NCI-H1694 treated with DMSO at 0.1 percent for 48 hours (cell line): ENCODE results near the gene YPEL4.
"Not testable (repeated sequence)": the region's sequence is repeated elsewhere in the genome, so short reads cannot be mapped to it uniquely, and the experiment has no call there.

Source experiments
- DNase-seq: peaks from one replicate; lab custom pipeline; 2025; lab: John Stamatoyannopoulos, UW

The YPEL4 gene, protein sequence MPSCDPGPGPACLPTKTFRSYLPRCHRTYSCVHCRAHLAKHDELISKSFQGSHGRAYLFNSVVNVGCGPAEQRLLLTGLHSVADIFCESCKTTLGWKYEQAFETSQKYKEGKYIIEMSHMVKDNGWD

GRCh38 chr11:57649826-57650738 is at the start of gene YPEL4:
YPEL4 (minus strand) TSS chr11:57649912; CDS start chr11:57647107, 2,805 bp downstream.
- DNase-seq: no peak

GRCh38 chr11:57698843-57699365 is 49.2 kb upstream of the YPEL4 start:
- DNase-seq: no peak

- DNase-seq: not testable (repeated sequence)
Observed at GRCh38 chr11:57690474-57690873, 40.8 kb upstream of the YPEL4 start.

GRCh38 chr11:57681168-57681567 is 31.5 kb upstream of the YPEL4 start:
- no peak for DNase-seq

- no peak for DNase-seq
Observed at GRCh38 chr11:57680552-57680874, 30.8 kb upstream of the YPEL4 start.

DNA sequence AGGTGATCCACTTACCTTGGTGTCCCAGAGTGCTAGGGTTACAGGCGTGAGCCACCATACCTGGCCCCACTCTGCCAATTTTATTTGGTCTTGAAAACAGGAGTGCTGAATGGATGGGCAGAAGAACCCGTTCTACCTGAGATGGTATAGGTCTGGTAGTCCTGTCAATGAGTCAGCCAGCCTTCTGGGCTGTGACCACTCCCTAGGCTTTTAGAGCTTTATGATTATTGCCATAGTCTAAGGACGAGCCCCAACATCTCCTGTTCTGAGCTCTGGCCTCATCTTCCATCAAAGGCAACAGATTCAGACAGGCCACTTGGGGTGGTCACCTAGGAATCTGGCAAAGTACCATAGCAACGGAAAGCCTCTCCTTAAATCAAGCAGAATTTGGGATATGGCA is 29.7 kb upstream of the YPEL4 start:
- DNase-seq: no peak

GRCh38 chr11:57675176-57675941 is 25.6 kb upstream of the YPEL4 start:
- DNase-seq: no peak

DNA sequence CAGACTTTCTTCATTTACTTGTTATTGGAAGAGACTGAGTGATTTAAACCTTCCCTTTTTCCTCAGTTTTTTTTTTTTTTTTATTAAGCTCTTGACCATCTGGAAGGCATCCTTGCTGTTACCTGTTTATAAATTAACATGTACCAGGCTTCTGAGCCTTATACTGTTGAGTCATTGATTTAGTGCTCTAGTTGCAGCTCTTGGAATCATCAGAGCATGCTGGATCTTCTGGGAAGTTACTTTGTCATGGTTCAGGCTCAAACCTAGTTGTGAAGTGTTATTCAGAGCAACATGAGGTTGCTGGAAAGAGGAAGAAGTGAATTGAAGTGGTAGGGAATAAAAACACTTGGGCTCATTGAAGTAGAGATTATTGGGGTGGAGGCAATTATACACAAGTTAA is 24.5 kb upstream of the YPEL4 start:
- no peak for DNase-seq

DNA sequence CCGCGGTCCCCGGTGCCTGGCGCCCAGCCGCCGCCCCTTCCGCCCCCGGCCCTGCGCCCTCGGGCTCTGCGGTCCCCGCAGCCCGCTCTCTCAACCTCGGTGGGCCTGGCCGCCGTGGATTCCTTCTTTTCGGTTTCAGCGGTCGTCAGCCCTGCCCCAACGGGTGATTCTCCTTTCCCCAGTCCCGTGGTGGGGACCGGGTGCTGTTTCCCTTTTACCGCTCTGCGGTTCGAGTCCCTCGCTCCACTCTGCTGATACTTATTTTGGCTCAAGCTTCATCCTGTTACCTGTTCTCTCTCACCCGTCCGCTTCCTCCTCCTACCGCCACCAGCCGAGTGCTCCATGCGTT is 18.7 kb upstream of the YPEL4 start:
- DNase-seq: no peak

DNA sequence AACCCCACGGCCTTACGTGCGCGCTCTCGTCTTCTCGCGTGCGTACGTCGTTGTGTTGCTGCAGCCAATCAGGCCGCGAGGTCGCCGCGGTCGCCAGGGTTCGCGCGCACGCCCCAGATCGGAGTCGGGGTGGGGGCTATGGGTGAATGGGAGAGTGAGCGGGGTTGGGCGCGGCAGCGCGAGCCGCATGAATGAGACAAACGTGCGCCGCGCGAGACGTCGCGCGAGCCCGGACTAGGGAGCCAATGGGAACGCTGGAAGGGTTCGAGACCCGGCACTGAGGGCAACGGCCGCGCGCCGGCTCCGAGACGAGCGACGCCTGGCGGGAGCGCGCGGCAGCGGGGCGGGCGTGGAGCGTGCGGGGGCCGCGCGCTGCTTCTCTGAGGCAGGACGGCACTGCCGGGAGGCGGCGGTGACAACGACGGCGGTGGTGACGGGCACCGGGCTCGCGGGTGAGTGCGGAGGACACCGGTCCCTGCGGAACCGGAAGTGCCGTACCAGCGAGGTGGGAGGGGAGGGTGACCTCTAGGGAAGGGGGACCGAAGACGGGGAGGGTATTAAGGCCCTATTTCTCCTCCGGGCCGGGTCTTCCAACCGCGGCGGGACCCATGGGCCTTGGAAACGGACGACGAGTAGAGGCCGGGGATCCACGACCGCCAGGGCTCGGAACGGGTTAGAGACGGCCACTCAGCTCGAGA is 18.2 kb upstream of the YPEL4 start, which contains the start of gene ZDHHC5:
ZDHHC5 (plus strand) TSS at position 379 of the 698 bp plus-strand sequence. CDS start 4,977 bp downstream, outside the sequence.
- peak; percentile 99 for DNase-seq

DNA sequence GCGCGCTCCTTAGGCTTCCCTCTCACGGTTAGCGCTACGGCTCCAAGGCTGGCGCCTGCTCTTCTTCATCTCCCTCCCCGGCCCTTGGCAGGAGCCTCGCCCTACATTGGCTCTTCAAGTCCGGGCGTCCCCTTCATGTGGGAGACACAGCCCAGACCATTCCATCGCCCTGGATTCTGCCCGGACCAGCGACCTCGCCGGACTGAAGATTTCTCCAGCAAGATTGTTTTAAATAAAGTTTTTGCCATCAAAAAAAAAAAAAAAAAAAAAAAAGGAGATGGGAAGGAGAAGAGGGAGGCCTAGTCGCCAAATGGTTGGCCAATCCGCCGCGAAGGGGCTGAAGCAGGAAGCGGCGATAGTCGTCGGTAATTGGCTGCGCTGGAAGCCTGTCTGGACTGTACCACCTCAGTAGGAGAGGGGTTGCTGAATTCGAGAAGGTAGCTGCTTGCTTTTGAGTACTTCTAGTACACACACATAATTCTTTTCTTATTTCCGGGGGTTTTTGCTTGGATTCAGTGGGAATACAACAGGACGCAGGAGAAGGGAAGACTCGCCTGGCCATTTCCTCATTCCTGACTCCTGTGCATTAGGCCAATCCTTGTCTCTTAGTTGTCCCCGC is 17.5 kb upstream of the YPEL4 start:
- DNase-seq: peak; percentile 99

DNA sequence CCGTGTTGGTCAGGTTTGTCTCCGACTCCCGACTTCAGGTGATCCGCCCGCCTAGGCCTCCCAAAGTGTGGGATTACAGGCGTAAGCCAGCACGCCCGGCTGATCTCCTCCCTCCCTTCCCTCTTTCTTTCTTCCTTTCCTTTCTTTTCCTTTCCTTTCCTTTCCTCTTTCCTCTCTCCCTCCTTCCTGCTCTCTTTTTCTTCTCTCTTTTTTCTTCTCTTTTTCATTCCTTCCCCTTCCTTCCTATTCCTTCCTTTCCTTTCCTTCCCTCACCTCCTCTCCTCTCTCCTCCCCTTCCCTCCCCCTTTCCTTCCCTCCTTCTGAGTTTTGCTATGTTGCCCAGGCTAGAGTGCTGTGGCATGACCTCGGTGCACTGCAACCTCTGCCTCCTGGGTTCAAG is 14.3 kb upstream of the YPEL4 start:
- DNase-seq: no peak

DNA sequence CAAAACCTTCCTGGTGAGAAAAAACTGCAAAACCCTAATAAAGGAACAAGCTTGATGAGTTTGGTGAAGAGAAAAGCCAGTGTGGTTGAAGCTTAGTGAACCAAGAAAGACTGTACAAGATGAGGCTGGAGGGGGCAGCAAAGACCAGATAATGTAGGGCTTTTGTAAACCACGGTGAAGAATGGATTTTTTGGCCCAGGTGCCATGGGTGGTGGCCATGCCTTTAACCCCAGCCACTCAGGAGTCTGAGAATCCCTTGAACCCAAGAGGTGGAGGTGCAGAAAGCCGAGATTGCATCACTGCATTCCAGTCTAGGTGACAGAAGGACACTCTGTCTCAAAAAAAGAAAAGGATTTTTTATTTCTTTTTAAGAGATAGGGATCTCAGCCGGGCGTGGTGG is 13.2 kb upstream of the YPEL4 start:
- DNase-seq: no peak

- DNase-seq: no peak
Observed at GRCh38 chr11:57659669-57660068, 10.0 kb upstream of the YPEL4 start.

GRCh38 chr11:57658023-57658361 is 8.3 kb upstream of the YPEL4 start:
- DNase-seq: no peak

DNA sequence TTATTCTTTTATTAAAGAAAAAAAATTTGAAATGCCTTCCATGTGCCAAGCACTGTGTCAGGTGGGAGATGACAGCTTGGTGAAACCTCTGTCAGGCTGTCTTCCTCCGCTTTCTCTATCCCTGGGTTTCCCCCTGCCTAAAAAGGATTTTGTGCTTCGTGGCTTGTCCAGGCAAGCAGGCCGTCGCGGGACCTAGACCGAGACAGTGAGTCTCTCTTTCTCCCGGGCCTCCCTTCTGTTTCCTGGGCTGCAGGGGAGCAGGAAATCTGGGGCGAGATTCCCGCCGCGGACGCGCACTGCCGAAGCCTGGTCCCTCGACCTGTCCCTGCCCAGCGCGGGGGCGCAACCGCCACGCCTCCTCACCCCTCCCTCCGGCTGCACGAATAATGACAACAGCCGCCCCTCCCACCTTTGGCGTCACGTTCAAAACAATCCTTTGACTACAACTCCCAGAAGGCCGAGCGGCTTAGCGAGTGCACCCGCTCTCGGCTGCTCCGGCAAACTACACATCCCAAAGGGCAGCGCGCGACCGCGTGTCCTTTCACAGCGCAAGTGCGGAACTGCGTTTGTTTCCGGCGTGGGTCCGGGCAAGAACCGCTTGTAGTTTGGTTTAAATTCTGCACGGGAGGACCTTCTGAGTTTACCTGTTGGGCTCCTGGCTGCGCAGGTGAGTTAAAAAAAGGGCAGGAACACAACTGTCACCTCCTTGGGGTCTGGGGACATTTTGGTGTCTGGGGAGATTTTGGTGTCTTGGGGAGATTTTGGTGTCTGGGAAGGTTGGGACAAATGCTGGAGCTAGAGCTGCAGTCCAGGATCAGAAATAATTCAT is 7.7 kb upstream of the YPEL4 start, which contains the start of gene CLP1:
CLP1 (plus strand) TSS at position 569 of the 829 bp plus-strand sequence. CDS start 1,715 bp downstream, outside the sequence.
- peak; percentile 91 for DNase-seq

GRCh38 chr11:57656885-57657193 is 7.1 kb upstream of the YPEL4 start:
- no peak for DNase-seq

DNA sequence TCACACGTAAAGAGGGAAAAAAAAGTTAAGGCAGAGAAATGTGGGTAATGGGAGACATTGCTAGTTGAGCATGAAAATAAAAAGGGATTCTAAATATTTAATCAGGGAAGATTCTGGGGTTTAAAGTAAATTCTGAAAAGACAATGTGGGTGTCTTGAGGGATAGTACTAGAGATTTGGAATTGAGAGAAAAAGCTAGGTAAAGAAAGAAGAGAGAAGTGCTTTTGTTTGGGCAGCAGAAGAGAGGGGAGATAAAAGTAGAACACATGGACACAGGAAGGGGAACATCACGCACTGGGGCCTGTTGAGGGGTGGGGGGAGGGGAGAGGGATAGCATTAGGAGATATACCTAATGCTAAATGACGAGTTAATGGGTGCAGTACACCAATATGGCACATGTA is 3.5 kb upstream of the YPEL4 start:
- DNase-seq: no peak

- no peak for DNase-seq
Observed at GRCh38 chr11:57652662-57653061, 3.0 kb upstream of the YPEL4 start.

GRCh38 chr11:57652230-57652629 is 2.5 kb upstream of the YPEL4 start:
- not testable (repeated sequence) for DNase-seq

DNA sequence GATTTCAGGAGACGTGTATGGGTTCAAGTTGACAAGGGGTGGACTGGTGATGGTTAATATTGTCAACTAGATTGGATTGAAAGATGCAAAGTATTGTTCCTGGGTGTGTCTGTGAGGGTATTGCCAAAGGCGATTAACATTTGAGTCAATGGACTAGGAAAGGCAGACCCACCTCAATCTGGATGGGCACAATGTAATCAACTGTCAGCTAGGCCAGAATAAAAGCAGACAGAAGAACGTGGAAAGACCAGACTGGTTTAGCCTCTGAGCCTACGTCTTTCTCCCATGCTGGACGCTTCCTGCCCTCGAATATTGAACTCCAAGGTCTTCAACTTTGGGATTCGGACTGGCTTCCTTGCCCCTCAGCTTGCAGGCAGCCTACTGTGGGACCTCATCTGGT is 1.7 kb upstream of the YPEL4 start:
- no peak for DNase-seq
